NCI-H2227 (cell line): Measurements from ENCODE around the gene LSR.

ENCODE experiments used
- DNase-seq: peaks from one replicate; lab custom pipeline; 2025; ENCODE audit not compliant: unreplicated experiment; lab: John Stamatoyannopoulos, UW

Gene LSR

GRCh38 chr19:35298561-35298972 is 49.8 kb downstream of the LSR start:
- DNase-seq: no peak

GRCh38 chr19:35299523-35300338 is 50.9 kb downstream of the LSR start:
- no peak for DNase-seq

- no peak for DNase-seq
These were observed 51.5 kb downstream of the LSR start for GRCh38 chr19:35300339-35300649.

GRCh38 chr19:35301961-35302360 is 53.2 kb downstream of the LSR start:
- no peak for DNase-seq

GRCh38 chr19:35302446-35302845 is 53.6 kb downstream of the LSR start:
- no peak for DNase-seq

GRCh38 chr19:35303357-35303915 is 54.6 kb downstream of the LSR start:
- DNase-seq: peak; percentile 87

GRCh38 chr19:35304036-35304435 is 55.2 kb downstream of the LSR start:
- no peak for DNase-seq

- no peak for DNase-seq
These were observed 56.4 kb downstream of the LSR start for GRCh38 chr19:35305181-35305580.

- DNase-seq: no peak
These were observed 57.9 kb downstream of the LSR start for GRCh38 chr19:35306473-35307246.

- DNase-seq: no peak
These were observed 59.1 kb downstream of the LSR start for GRCh38 chr19:35307931-35308330.

- DNase-seq: no peak
These were observed 60.1 kb downstream of the LSR start for GRCh38 chr19:35308910-35309309.

- DNase-seq: no peak
These were observed 60.9 kb downstream of the LSR start for GRCh38 chr19:35309481-35310279.

GRCh38 chr19:35310331-35310730 is 61.5 kb downstream of the LSR start:
- no peak for DNase-seq

GRCh38 chr19:35310811-35311465 is 62.1 kb downstream of the LSR start:
- no peak for DNase-seq

GRCh38 chr19:35311901-35312665 is 63.3 kb downstream of the LSR start:
- no peak for DNase-seq

- DNase-seq: no peak
These were observed 64.8 kb downstream of the LSR start for GRCh38 chr19:35313587-35313986.

GRCh38 chr19:35314031-35314430 is 65.2 kb downstream of the LSR start:
- DNase-seq: no peak

- no peak for DNase-seq
These were observed 66.2 kb downstream of the LSR start for GRCh38 chr19:35314858-35315470.

GRCh38 chr19:35315883-35316282 is 67.1 kb downstream of the LSR start:
- DNase-seq: peak; percentile 69

GRCh38 chr19:35316560-35316959 is 67.8 kb downstream of the LSR start:
- DNase-seq: no peak
